GM18511 (cell line): Measurements from ENCODE around the gene TBX3.
"Not testable (repeated sequence)": the region's sequence is repeated elsewhere in the genome, so short reads cannot be mapped to it uniquely, and the experiment has no call there.

Experiments used
- ATAC-seq: cut with Tn5 transposase; IDR thresholded peaks from one replicate; pipeline ENCODE4 v1.9.1; 2021; ENCODE audit warnings: mild to moderate bottlenecking, moderate library complexity; ENCODE audit not compliant: unreplicated experiment

The TBX3 gene

DNA sequence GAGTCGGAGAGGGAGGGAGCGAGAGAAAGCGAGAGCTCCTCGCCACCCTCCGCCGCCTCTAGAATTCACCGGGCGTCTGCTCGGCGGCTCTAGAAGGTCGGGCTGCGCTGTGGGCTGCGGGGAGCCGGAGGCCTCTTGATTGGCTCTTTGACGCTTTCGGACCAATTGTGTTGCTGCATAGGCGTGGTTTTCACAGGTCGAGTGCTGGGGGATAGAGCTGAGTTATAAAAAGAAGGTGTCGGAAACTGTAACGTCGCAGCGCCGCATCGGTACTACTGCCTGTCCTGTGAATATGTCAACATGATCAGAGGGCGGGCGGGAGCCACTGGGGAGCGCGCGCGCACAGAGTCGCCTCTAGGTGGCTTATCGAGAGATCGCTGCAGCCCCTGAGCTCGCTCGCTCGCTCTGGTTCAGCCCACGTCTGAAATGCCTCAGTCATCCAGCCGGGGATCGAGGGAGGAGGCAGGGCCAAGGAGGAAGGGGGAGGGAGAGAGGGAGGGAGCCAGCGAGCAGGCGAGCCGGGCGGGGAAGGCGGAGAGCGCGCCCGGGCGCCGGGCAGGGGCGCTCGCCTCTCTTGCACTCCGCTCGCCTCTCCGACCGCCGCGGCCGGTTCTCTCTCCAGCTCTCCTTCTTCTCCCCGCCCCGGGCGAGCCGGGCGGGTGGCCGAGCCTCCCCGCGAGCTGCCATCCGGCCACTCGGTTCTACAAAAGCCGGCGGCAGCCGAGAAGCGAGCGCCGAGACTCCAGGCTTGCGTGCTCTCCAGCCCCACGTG, at the start of gene TBX3:
TBX3 (minus strand) TSS at position 78 of the 772 bp plus-strand sequence. CDS start 975 bp downstream, outside the sequence.
- no peak for ATAC-seq

DNA sequence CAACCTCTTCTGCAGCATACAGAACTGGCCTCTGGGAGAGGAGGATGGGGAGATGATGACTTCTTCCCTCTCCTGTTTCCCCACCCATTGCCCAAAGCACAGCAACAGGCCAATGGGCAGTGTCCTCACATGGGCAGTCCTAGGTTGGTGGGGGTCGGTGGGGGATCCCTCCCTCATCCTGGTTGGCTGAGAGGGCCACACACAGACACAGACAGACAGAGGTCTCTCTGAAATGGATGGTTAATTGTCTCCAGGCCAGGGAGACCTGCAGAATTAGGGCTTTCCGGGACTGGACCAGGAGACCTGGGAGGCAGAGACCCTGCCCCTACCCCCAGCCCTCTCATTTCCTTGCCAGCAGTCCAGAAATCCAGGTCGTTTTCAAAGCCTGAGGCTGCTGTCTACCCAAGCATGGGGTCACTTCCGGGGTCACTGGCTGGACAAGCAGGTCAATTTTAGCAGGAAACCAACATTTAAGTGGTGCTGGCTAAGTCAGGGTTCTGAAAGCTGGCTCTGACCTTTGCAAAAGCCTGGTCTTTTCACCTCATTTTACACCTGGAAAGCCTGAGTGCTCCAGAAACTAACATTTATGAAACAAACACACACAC, 48.6 kb upstream of the TBX3 start:
- no peak for ATAC-seq

DNA sequence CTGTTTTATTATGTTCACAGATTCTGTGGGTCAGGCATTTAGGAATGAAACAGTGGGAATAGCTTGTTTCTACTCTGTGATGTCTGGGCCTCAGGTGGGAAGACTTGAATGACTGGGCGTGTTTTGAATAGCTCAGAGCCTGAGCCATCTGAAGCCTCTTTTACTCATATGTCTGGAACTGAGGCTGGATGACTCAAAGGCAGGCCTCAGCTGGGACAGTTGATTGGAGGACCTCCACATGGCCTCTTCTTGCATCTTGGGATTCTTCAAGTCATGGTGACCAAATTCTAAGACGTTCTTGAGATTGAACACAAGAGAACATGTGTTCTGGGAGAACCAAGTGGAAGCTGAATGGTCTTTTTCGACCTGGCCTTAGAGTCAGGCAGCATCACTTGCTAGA, 45.8 kb upstream of the TBX3 start:
- ATAC-seq: no peak

DNA sequence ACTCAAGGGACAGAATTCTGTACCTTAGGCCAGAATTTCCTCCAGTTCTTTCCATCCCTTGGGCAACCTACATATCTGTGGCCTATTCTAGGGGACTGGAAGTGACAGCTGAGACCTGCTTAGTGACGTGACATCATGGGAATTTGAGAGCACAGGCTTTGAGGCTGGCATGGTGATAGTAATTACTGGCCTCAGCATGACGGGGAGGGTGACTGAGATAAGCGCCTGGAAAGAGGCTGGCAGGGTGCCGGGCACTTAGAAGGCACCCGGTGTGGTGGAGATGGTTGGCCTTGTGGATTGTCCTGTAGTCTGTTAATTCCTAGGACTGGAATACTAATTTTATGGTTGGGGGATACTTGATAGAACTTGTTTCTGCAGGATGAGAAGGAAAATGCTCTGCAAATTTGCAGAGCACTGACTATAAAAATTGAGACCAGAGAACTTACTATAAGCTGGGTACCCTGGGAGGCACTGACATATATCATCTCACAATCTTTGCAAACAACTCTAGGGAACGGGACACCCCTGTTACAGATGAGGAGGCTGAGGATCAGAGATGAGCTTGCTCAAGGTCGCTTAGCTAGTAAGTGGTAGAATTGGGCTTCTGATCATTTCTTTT, 42.2 kb upstream of the TBX3 start:
- ATAC-seq: no peak

GRCh38 chr12:114722176-114722575, 38.2 kb upstream of the TBX3 start:
- ATAC-seq: not testable (repeated sequence)

GRCh38 chr12:114721266-114721665, 37.3 kb upstream of the TBX3 start:
- no peak for ATAC-seq

DNA sequence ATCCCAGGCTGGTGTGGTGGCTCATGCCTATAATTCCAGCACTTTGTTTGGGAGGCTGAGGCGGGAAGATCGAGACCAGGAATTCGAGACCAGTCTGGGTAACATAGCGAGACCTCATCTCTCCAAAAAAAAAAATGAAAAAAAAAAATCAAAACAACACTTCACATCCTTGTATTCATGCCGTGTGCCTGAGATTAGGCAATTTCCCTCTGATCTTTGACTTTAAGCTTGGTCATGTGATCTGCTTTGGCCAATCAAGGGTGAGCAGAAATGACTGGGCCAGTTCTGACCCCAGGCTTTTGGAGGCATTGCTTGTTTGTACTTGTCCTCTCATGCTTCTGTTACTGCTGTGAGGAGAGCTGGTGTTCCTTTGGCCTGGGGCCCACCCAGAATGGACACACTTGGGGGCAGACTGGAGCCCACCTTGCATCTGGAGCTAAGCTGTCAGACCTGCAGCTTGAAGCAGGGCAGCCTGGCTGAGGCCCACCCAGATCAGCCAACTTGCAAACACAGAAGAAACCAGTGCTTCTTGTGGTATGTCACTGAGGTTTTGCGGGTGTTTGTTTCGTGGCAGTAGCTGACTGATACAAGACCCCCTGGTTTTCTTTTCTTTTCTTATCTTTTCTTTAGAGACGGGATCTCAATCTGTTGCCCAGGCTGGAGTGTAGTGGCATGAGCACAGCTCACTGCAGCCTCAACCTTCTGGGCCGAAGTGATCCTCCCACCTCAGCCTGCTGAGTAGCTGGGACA, 29.7 kb upstream of the TBX3 start:
- no peak for ATAC-seq

DNA sequence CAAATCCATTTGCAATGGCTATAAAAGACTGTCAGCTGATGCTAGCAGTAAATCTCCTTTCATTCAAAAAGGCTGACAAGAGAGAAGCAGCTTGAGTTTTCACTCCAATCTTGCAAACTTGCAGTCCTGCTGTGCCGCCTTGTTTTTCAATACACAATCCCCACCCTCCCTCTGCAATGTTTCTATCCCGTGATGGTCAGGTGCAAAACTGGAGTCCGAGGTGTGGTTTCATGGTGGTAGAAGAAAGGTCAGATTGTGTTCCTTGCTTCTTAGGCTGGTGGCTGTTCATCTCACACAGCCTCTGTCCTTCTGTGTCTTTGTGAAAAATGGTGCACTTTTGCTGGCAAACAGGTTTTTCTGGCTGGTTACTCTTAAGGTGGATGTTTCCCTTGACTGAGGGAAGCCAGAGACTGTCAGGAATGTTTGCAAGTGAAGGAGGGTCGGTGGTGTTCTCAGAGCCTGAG, 27.7 kb upstream of the TBX3 start:
- no peak for ATAC-seq

DNA sequence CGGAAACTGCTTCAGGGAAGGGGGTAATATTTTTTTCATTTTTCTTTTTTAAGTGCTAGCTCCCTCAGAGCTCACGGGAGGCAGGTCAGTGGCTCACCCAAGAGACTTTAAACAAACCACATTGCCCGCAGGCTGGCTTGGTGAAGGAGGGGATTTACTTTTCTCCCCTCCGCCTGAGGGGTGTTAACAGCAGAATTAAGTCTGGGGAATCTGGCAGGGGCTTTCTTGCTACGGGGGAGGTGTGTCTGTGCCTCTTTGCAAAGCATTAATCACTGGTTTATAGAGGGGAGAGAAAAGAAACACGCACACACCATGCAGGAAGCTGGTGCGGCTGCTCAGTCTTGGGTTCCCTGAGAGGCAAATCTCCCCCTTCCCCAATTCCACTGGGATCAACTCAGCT, 26.2 kb upstream of the TBX3 start:
- no peak for ATAC-seq

DNA sequence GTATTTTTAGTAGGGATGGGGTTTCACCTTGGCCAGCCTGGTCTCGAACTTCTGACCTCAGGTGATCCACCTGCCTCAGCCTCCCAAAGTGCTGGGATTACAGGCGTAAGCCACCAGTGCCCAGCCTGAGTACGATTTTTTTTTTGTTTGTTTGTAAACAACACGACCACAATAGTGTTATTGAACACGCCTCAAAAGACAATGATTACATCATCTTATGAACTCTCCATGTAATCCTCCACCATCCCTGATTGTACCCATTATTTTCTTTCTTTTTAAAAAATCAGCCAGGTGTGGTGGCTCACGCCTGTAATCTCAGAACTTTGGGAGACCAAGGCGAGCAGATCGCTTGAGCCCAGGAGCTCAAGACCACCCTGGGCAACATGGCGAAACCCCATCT, 25.1 kb upstream of the TBX3 start:
- ATAC-seq: no peak

DNA sequence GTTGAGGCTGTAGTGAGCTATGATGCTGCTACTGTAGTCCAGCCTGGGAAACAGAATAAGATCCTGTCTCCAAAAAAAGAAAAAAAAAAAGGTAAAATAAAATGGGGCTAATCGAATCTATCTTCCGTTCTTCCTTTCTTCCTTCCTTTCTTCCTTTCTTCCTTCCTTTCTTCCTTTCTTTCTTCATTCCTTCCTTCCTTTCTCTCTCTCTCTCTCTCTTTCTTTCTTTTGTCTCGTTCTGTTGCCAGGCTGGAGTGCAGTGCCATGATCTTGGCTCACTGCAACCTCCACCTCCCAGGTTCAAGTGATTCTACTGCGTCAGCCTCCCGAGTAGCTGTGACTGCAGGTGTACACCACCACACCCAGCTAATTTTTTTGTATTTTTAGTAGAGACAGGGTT, 24.6 kb upstream of the TBX3 start:
- not testable (repeated sequence) for ATAC-seq

DNA sequence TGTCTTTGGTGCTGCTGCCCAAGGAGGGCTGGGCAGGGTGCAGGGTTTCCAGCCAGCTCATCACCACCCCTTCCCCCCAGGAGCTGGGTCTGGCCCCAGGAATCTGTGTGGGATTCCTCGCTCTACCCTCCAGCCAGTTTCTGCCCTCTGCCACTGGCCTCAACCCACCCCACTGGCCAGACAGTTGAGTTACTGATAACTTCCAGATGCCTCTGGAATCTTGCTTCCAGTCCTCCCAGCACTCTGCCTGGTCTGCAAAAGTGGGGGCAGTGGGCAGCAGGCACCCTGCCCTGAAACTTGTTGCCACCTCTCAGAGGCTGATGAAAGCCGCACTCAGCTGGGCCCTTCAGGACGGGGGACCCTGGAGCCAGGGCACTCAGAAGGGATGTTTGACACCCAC, 20.1 kb upstream of the TBX3 start:
- ATAC-seq: no peak

DNA sequence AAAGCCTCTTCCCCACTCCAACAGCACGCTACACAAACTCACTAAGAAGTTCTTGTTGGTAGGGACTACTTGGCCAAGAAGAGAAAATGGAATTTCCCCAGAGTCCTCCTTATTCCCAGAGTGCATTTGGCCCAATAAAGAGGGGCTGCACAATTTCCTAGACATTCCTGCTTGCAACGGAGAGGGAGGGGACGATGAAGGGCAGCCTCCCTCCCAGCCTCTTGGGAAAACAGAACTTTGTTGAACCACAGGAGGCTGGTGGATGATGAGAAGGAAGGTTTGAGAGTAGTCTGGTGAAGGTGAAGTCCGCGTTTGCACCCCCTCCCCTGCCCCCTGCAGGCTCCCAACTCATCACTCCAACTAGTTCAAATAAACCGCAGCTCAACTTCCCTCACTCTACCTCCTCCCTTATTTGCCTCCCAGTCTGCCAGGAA, 19.1 kb upstream of the TBX3 start:
- no peak for ATAC-seq

GRCh38 chr12:114702462-114702861, 18.5 kb upstream of the TBX3 start:
- no peak for ATAC-seq

- ATAC-seq: no peak
Measured at GRCh38 chr12:114701553-114701952, 17.6 kb upstream of the TBX3 start.

GRCh38 chr12:114701104-114701414, 17.1 kb upstream of the TBX3 start:
- ATAC-seq: no peak

- no peak for ATAC-seq
Measured at GRCh38 chr12:114700392-114701103, 16.6 kb upstream of the TBX3 start.

- no peak for ATAC-seq
Measured at GRCh38 chr12:114698566-114699163, 14.7 kb upstream of the TBX3 start.

DNA sequence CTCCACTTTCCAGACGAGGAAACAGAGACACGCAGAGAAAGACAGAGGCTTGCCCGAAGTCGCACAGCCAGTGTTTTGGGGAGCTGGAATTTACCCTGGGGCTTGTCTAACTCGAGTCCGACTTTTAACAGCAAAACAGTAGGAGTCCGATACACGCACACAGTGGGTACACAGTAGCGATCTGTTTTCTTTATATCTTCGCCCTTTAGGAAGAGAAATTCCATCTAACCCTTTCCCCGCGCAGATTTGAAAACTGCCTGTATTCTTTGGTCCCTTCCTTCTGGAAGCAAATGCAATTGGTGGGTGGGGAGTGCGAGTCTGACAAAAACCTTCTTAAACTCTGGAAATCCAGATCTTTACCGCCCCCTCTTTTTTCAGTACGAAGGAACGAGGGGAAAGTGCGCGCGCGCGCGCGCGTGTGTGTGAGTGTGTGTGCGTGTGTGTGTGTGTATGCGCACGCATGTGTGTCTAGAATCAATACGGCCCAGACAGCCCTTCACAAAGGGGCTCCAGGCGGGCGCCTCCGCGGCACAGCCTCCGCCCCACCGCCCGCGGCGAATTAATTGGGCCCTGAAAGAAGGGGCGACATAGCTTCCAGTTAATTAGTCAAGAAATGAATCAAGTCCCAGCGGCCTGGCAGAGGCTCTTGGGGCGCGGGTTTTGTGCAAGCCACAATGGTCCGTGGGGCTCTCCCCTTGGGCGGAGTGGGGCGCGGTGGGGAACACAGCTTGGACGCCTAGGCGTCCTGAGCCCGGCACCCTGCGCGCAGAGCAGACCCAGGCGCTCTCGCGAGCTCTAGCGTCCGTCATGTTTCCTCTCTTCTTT, 14.0 kb upstream of the TBX3 start:
- ATAC-seq: no peak
